ENCODE data around the gene EIF3I.
A peak's percentile ranks its signal among the peaks of the same experiment; 100 is the strongest.

- TF ChIP-seq CTCF (IDR thresholded peaks at IDR 0.05) = no peak
- TF ChIP-seq POLR2A (IDR thresholded peaks at IDR 0.05) = peak in 1 of 2 donors; percentile 16
These were observed 24.4 kb upstream of the EIF3I start for GRCh38 chr1:32197837-32198236.
